ENCODE data around the gene TPRN.

The TPRN gene

GRCh38 chr9:137150617-137151457 lies 49.7 kb downstream of the TPRN start:
- no peak overlapping the region for H3K4ac ChIP-seq (ENCODE audit: low read depth, low read length)
- no peaks in the 10 kb centered on the region for H3K4me1 ChIP-seq (ENCODE audit: control insufficient read depth, low read depth, low read length)
- no peak overlapping the region for H2BK15ac ChIP-seq (replicated peaks; ENCODE audit: low read depth)
- no peak overlapping the region for H2BK5ac ChIP-seq (ENCODE audit: low read length)
- H3K23ac ChIP-seq (ENCODE audit: low read length) = no peak overlapping the region
- no peaks in the 10 kb centered on the region for H3K36me3 ChIP-seq (ENCODE audit: control insufficient read depth, insufficient read depth, low read length)
- DNase-seq = peak; percentile 50
- no peak overlapping the region for H3K4me2 ChIP-seq (ENCODE audit: low read length)
- H3K56ac ChIP-seq (ENCODE audit: low read length) = no peak overlapping the region
- H3K4me3 ChIP-seq (ENCODE audit: low read length) = no peak overlapping the region
- no CpG with 5 or more reads among the region's 34 CpGs for WGBS (ENCODE audit: extremely low coverage, insufficient coverage, low lambda C conversion rate)
- no peak overlapping the region for H4K8ac ChIP-seq (ENCODE audit: low read depth, low read length)
- H3K79me1 ChIP-seq (ENCODE audit: low read length) = no peaks in the 10 kb centered on the region
- H3K9ac ChIP-seq (ENCODE audit: low read length) = no peak overlapping the region
- H3K27me3 ChIP-seq (ENCODE audit: insufficient read depth, low read length, poor library complexity) = peaks cover under 1% of the 10 kb centered on the region
- no peak overlapping the region for H3K18ac ChIP-seq (ENCODE audit: low read length)
- H4K5ac ChIP-seq (ENCODE audit: low read length) = no peak overlapping the region
- no peak overlapping the region for H2AK5ac ChIP-seq (ENCODE audit: low read length)
- H3K79me2 ChIP-seq (ENCODE audit: control insufficient read depth, insufficient read depth, low read length) = no peaks in the 10 kb centered on the region
- H3K27ac ChIP-seq (ENCODE audit: low read depth, low read length) = no peak overlapping the region
- no peak overlapping the region for H2BK120ac ChIP-seq (ENCODE audit: low read depth, low read length)

- H3K4ac ChIP-seq (ENCODE audit: low read depth, low read length) = no peak overlapping the region
- H2BK5ac ChIP-seq (ENCODE audit: low read length) = no peak overlapping the region
- H2BK15ac ChIP-seq (replicated peaks; ENCODE audit: low read depth) = no peak overlapping the region
- no CpG with 5 or more reads among the region's 20 CpGs for WGBS (ENCODE audit: extremely low coverage, insufficient coverage, low lambda C conversion rate)
- H3K23ac ChIP-seq (ENCODE audit: low read length) = no peak overlapping the region
- H3K4me2 ChIP-seq (ENCODE audit: low read length) = no peak overlapping the region
- no peak overlapping the region for H4K8ac ChIP-seq (ENCODE audit: low read depth, low read length)
- H2AK5ac ChIP-seq (ENCODE audit: low read length) = no peak overlapping the region
- H3K27ac ChIP-seq (ENCODE audit: low read depth, low read length) = no peak overlapping the region
- no peak overlapping the region for H3K4me3 ChIP-seq (ENCODE audit: low read length)
- no peak overlapping the region for H3K9ac ChIP-seq (ENCODE audit: low read length)
- no peaks in the 10 kb centered on the region for H3K79me2 ChIP-seq (ENCODE audit: control insufficient read depth, insufficient read depth, low read length)
- no peak overlapping the region for H3K56ac ChIP-seq (ENCODE audit: low read length)
- DNase-seq = peak; percentile 34
- no peak overlapping the region for H4K5ac ChIP-seq (ENCODE audit: low read length)
- no peaks in the 10 kb centered on the region for H3K4me1 ChIP-seq (ENCODE audit: control insufficient read depth, low read depth, low read length)
- H3K79me1 ChIP-seq (ENCODE audit: low read length) = no peaks in the 10 kb centered on the region
- no peak overlapping the region for H2BK120ac ChIP-seq (ENCODE audit: low read depth, low read length)
- H3K36me3 ChIP-seq (ENCODE audit: control insufficient read depth, insufficient read depth, low read length) = no peaks in the 10 kb centered on the region
- H3K27me3 ChIP-seq (ENCODE audit: insufficient read depth, low read length, poor library complexity) = no peaks in the 10 kb centered on the region
- no peak overlapping the region for H3K18ac ChIP-seq (ENCODE audit: low read length)
Measured at GRCh38 chr9:137149942-137150616, 50.5 kb downstream of the TPRN start.

GRCh38 chr9:137149363-137149762 lies 51.2 kb downstream of the TPRN start:
- no peak overlapping the region for H3K4me2 ChIP-seq (ENCODE audit: low read length)
- H3K18ac ChIP-seq (ENCODE audit: low read length) = no peak overlapping the region
- no peaks in the 10 kb centered on the region for H3K27me3 ChIP-seq (ENCODE audit: insufficient read depth, low read length, poor library complexity)
- no peaks in the 10 kb centered on the region for H3K79me1 ChIP-seq (ENCODE audit: low read length)
- H3K56ac ChIP-seq (ENCODE audit: low read length) = no peak overlapping the region
- H3K23ac ChIP-seq (ENCODE audit: low read length) = no peak overlapping the region
- no peak overlapping the region for H2BK120ac ChIP-seq (ENCODE audit: low read depth, low read length)
- H3K9ac ChIP-seq (ENCODE audit: low read length) = no peak overlapping the region
- H4K8ac ChIP-seq (ENCODE audit: low read depth, low read length) = no peak overlapping the region
- DNase-seq = no peak
- no peak overlapping the region for H2BK15ac ChIP-seq (replicated peaks; ENCODE audit: low read depth)
- H3K4me1 ChIP-seq (ENCODE audit: control insufficient read depth, low read depth, low read length) = no peaks in the 10 kb centered on the region
- H3K4ac ChIP-seq (ENCODE audit: low read depth, low read length) = no peak overlapping the region
- WGBS (ENCODE audit: extremely low coverage, insufficient coverage, low lambda C conversion rate) = no CpG with 5 or more reads among the region's 5 CpGs
- H3K27ac ChIP-seq (ENCODE audit: low read depth, low read length) = no peak overlapping the region
- H3K36me3 ChIP-seq (ENCODE audit: control insufficient read depth, insufficient read depth, low read length) = no peaks in the 10 kb centered on the region
- no peak overlapping the region for H4K5ac ChIP-seq (ENCODE audit: low read length)
- H3K79me2 ChIP-seq (ENCODE audit: control insufficient read depth, insufficient read depth, low read length) = no peaks in the 10 kb centered on the region
- H2BK5ac ChIP-seq (ENCODE audit: low read length) = no peak overlapping the region
- no peak overlapping the region for H2AK5ac ChIP-seq (ENCODE audit: low read length)
- no peak overlapping the region for H3K4me3 ChIP-seq (ENCODE audit: low read length)

- no peaks in the 10 kb centered on the region for H3K27me3 ChIP-seq (ENCODE audit: insufficient read depth, low read length, poor library complexity)
- no peak overlapping the region for H3K18ac ChIP-seq (ENCODE audit: low read length)
- H3K23ac ChIP-seq (ENCODE audit: low read length) = no peak overlapping the region
- H3K9ac ChIP-seq (ENCODE audit: low read length) = no peak overlapping the region
- H2BK15ac ChIP-seq (replicated peaks; ENCODE audit: low read depth) = no peak overlapping the region
- no peak overlapping the region for H2AK5ac ChIP-seq (ENCODE audit: low read length)
- WGBS (ENCODE audit: extremely low coverage, insufficient coverage, low lambda C conversion rate) = no CpG with 5 or more reads among the region's 19 CpGs
- no peak for DNase-seq
- H3K56ac ChIP-seq (ENCODE audit: low read length) = no peak overlapping the region
- H3K4me2 ChIP-seq (ENCODE audit: low read length) = no peak overlapping the region
- no peaks in the 10 kb centered on the region for H3K79me1 ChIP-seq (ENCODE audit: low read length)
- H3K4me1 ChIP-seq (ENCODE audit: control insufficient read depth, low read depth, low read length) = no peaks in the 10 kb centered on the region
- H3K27ac ChIP-seq (ENCODE audit: low read depth, low read length) = no peak overlapping the region
- H3K79me2 ChIP-seq (ENCODE audit: control insufficient read depth, insufficient read depth, low read length) = no peaks in the 10 kb centered on the region
- no peaks in the 10 kb centered on the region for H3K36me3 ChIP-seq (ENCODE audit: control insufficient read depth, insufficient read depth, low read length)
- H2BK120ac ChIP-seq (ENCODE audit: low read depth, low read length) = no peak overlapping the region
- H3K4me3 ChIP-seq (ENCODE audit: low read length) = no peak overlapping the region
- H4K8ac ChIP-seq (ENCODE audit: low read depth, low read length) = no peak overlapping the region
- no peak overlapping the region for H4K5ac ChIP-seq (ENCODE audit: low read length)
- H2BK5ac ChIP-seq (ENCODE audit: low read length) = no peak overlapping the region
- no peak overlapping the region for H3K4ac ChIP-seq (ENCODE audit: low read depth, low read length)
Measured at GRCh38 chr9:137148661-137149060, 51.9 kb downstream of the TPRN start.

- no peak for DNase-seq
- Histone ChIP-seq H3K9ac (ENCODE audit: low read length) (no peak overlapping the region), H3K27ac (ENCODE audit: low read depth, low read length) (no peak overlapping the region), H3K56ac (ENCODE audit: low read length) (no peak overlapping the region), H3K23ac (ENCODE audit: low read length) (no peak overlapping the region), H3K4ac (ENCODE audit: low read depth, low read length) (no peak overlapping the region), H2BK120ac (ENCODE audit: low read depth, low read length) (no peak overlapping the region), H2BK5ac (ENCODE audit: low read length) (no peak overlapping the region), H3K79me1 (ENCODE audit: low read length) (no peaks in the 10 kb centered on the region), H4K5ac (ENCODE audit: low read length) (no peak overlapping the region), H3K4me2 (ENCODE audit: low read length) (no peak overlapping the region), H4K8ac (ENCODE audit: low read depth, low read length) (no peak overlapping the region), H3K79me2 (ENCODE audit: control insufficient read depth, insufficient read depth, low read length) (no peaks in the 10 kb centered on the region), H2AK5ac (ENCODE audit: low read length) (no peak overlapping the region), H3K4me3 (ENCODE audit: low read length) (no peak overlapping the region), H2BK15ac (replicated peaks; ENCODE audit: low read depth) (no peak overlapping the region), H3K4me1 (ENCODE audit: control insufficient read depth, low read depth, low read length) (no peaks in the 10 kb centered on the region), H3K36me3 (ENCODE audit: control insufficient read depth, insufficient read depth, low read length) (no peaks in the 10 kb centered on the region), H3K18ac (ENCODE audit: low read length) (no peak overlapping the region), H3K27me3 (ENCODE audit: insufficient read depth, low read length, poor library complexity) (no peaks in the 10 kb centered on the region)
- no CpG with 5 or more reads among the region's 27 CpGs for WGBS (ENCODE audit: extremely low coverage, insufficient coverage, low lambda C conversion rate)
Measured at GRCh38 chr9:137148242-137148641, 52.3 kb downstream of the TPRN start.

All from mesendoderm (in vitro differentiated cells).